Activated CD4-positive, alpha-beta T cell treated with anti-CD3 and anti-CD28 coated beads, Interleukin-2, amount 10 ng/mL, durations not matched to agents 7 days and 5 days (primary cell): ENCODE data around the gene SMC3. TPM values are rescaled to one million over a fixed set of nuclear protein-coding genes. Genes with fewer than 3 reads are reported as not detected.

Experiments used
- CTCF ChIA-PET: fragments of 350-600 bp; sonication (Branson Sonifier 250); formaldehyde crosslinking; loops from one replicate; lab custom pipeline; 2021; ENCODE audit warnings: antibody characterized with exemption; lab: Charles Lee
- POLR2A ChIA-PET: fragments of 350-600 bp; sonication (Branson Sonifier 250); formaldehyde crosslinking; loops from one replicate; lab custom pipeline; 2021; ENCODE audit warnings: antibody characterized with exemption; lab: Charles Lee
- DNase-seq: peaks from one replicate; pipeline ENCODE4 v3.0.0-alpha.2; 2020
- H3K27ac Mint-ChIP-seq: one replicate; pipeline ENCODE4 v1.8.0; 2021; ENCODE audit warnings: mild to moderate bottlenecking, moderate library complexity, mixed read lengths
- H3K27me3 Mint-ChIP-seq: one replicate; pipeline ENCODE4 v1.8.0; 2021; ENCODE audit warnings: mixed read lengths
- H3K36me3 Mint-ChIP-seq: one replicate; pipeline ENCODE4 v1.8.0; 2021; ENCODE audit warnings: low read depth, mixed read lengths
- H3K4me1 Mint-ChIP-seq: one replicate; pipeline ENCODE4 v1.8.0; 2021; ENCODE audit warnings: mixed read lengths
- H3K4me3 Mint-ChIP-seq: one replicate; pipeline ENCODE4 v1.8.0; 2021; ENCODE audit warnings: mild to moderate bottlenecking, moderate library complexity, mixed read lengths
- H3K9me3 Mint-ChIP-seq: one replicate; pipeline ENCODE4 v1.8.0; 2021; ENCODE audit warnings: mixed read lengths
- total RNA-seq, 2 experiments: library from RNA; stranded (reverse); gene quantifications; one replicate each; pipeline ENCODE4 v1.2.3, GENCODE V29; 2021

The SMC3 gene
- total RNA-seq, 2 experiments from 2014 or later: 78.7 to 82.6 TPM

- H3K27ac Mint-ChIP-seq: no peak overlapping the region
- no peaks in the 10 kb centered on the region for H3K36me3 Mint-ChIP-seq
- H3K9me3 Mint-ChIP-seq: no peaks in the 10 kb centered on the region
- POLR2A ChIA-PET: no interaction called here
- H3K4me1 Mint-ChIP-seq: peaks cover 8% of the 10 kb centered on the region
- CTCF ChIA-PET: interaction anchor here (0.5 to 4.6 kb wide), 17 partner anchors 9 to 254 kb away, joined by 3 to 33 read pairs (median 4); no protein-coding TSS in a partner anchor
- no peak overlapping the region for H3K4me3 Mint-ChIP-seq
- DNase-seq: peak; percentile 42
- H3K27me3 Mint-ChIP-seq: peaks cover 26% of the 10 kb centered on the region
These were observed 20.2 kb upstream of the SMC3 start for GRCh38 chr10:110547139-110547761.

GRCh38 chr10:110548002-110548401 lies 19.5 kb upstream of the SMC3 start:
- no peak for DNase-seq
- Mint-ChIP-seq H3K4me3 (no peak overlapping the region), H3K4me1 (peaks cover 8% of the 10 kb centered on the region), H3K27ac (no peak overlapping the region), H3K9me3 (no peaks in the 10 kb centered on the region), H3K27me3 (peaks cover 26% of the 10 kb centered on the region), H3K36me3 (no peaks in the 10 kb centered on the region)
- ChIA-PET POLR2A (no interaction called here), CTCF (interaction anchor here (0.8 to 4.6 kb wide), 11 partner anchors 10 to 242 kb away, joined by 3 to 33 read pairs (median 4); no protein-coding TSS in a partner anchor)

GRCh38 chr10:110549211-110549610 lies 18.3 kb upstream of the SMC3 start:
- Mint-ChIP-seq H3K4me1 (peaks cover 8% of the 10 kb centered on the region), H3K36me3 (no peaks in the 10 kb centered on the region), H3K9me3 (no peaks in the 10 kb centered on the region), H3K27ac (no peak overlapping the region), H3K27me3 (peaks cover 32% of the 10 kb centered on the region), H3K4me3 (no peak overlapping the region)
- ChIA-PET POLR2A (no interaction called here), CTCF (interaction anchor here (1.3 to 2.0 kb wide), 9 partner anchors 9 to 236 kb away, joined by 3 to 7 read pairs (median 4); no protein-coding TSS in a partner anchor)
- no peak for DNase-seq

- ChIA-PET POLR2A (no interaction called here), CTCF (no interaction called here)
- no peak for DNase-seq
These were observed 13.6 kb upstream of the SMC3 start for GRCh38 chr10:110553905-110554304.

GRCh38 chr10:110556296-110556695 lies 11.2 kb upstream of the SMC3 start:
- H3K36me3 Mint-ChIP-seq: no peaks in the 10 kb centered on the region
- CTCF ChIA-PET: no interaction called here
- H3K4me3 Mint-ChIP-seq: no peak overlapping the region

More at GRCh38 chr10:110553905-110554304, 13.6 kb upstream of the SMC3 start:
- H3K4me1 Mint-ChIP-seq: peaks cover 7% of the 10 kb centered on the region
- H3K9me3 Mint-ChIP-seq: no peaks in the 10 kb centered on the region
- H3K36me3 Mint-ChIP-seq: no peaks in the 10 kb centered on the region
- no peak overlapping the region for H3K27ac Mint-ChIP-seq
- peaks cover 47% of the 10 kb centered on the region for H3K27me3 Mint-ChIP-seq
- H3K4me3 Mint-ChIP-seq: no peak overlapping the region

GRCh38 chr10:110556969-110557601 lies 10.4 kb upstream of the SMC3 start:
- H3K36me3 Mint-ChIP-seq: no peaks in the 10 kb centered on the region
- DNase-seq: peak; percentile 80
- H3K27me3 Mint-ChIP-seq: peaks cover 38% of the 10 kb centered on the region
- no peak overlapping the region for H3K27ac Mint-ChIP-seq
- H3K9me3 Mint-ChIP-seq: no peaks in the 10 kb centered on the region
- POLR2A ChIA-PET: no interaction called here
- no peak overlapping the region for H3K4me3 Mint-ChIP-seq
- H3K4me1 Mint-ChIP-seq: peaks cover 7% of the 10 kb centered on the region
- CTCF ChIA-PET: interaction anchor here (0.8 to 1.5 kb wide), 3 partner anchors 9 to 14 kb away, joined by 3 to 6 read pairs (median 4); no protein-coding TSS in a partner anchor

More at GRCh38 chr10:110556296-110556695, 11.2 kb upstream of the SMC3 start:
- DNase-seq: no peak
- Mint-ChIP-seq H3K27me3 (peaks cover 44% of the 10 kb centered on the region), H3K4me1 (peaks cover 7% of the 10 kb centered on the region), H3K27ac (no peak overlapping the region), H3K9me3 (no peaks in the 10 kb centered on the region)
- POLR2A ChIA-PET: no interaction called here

GRCh38 chr10:110558041-110558440 lies 9.5 kb upstream of the SMC3 start:
- POLR2A ChIA-PET: interaction anchor here (0.6 kb wide), 1 partner anchor 74 kb away, joined by 6 read pairs; no protein-coding TSS in a partner anchor
- Mint-ChIP-seq H3K27ac (no peak overlapping the region), H3K27me3 (peaks cover 38% of the 10 kb centered on the region), H3K4me3 (no peak overlapping the region), H3K9me3 (no peaks in the 10 kb centered on the region), H3K36me3 (no peaks in the 10 kb centered on the region), H3K4me1 (peaks cover 7% of the 10 kb centered on the region)
- CTCF ChIA-PET: interaction anchor here (0.7 to 1.5 kb wide), 4 partner anchors 9 to 229 kb away, joined by 3 to 6 read pairs (median 4); no protein-coding TSS in a partner anchor
- no peak for DNase-seq

GRCh38 chr10:110560012-110560411 lies 7.5 kb upstream of the SMC3 start:
- H3K36me3 Mint-ChIP-seq: no peaks in the 10 kb centered on the region
- ChIA-PET CTCF (interaction anchor here (0.6 to 2.4 kb wide), 5 partner anchors 8 to 352 kb away, joined by 3 to 7 read pairs (median 3); no protein-coding TSS in a partner anchor), POLR2A (no interaction called here)
- H3K9me3 Mint-ChIP-seq: no peaks in the 10 kb centered on the region
- H3K27ac Mint-ChIP-seq: no peak overlapping the region
- peaks cover 7% of the 10 kb centered on the region for H3K4me1 Mint-ChIP-seq
- H3K4me3 Mint-ChIP-seq: no peak overlapping the region
- no peak for DNase-seq
- H3K27me3 Mint-ChIP-seq: peaks cover 41% of the 10 kb centered on the region

GRCh38 chr10:110561292-110561691 lies 6.2 kb upstream of the SMC3 start:
- POLR2A ChIA-PET: no interaction called here
- peaks cover 34% of the 10 kb centered on the region for H3K27me3 Mint-ChIP-seq

GRCh38 chr10:110562348-110562747 lies 5.1 kb upstream of the SMC3 start:
- Mint-ChIP-seq H3K4me3 (no peak overlapping the region), H3K27ac (no peak overlapping the region), H3K27me3 (peaks cover 32% of the 10 kb centered on the region), H3K4me1 (peaks cover 10% of the 10 kb centered on the region), H3K9me3 (no peaks in the 10 kb centered on the region), H3K36me3 (no peaks in the 10 kb centered on the region)
- DNase-seq: no peak
- CTCF ChIA-PET: interaction anchor here (0.6 to 2.1 kb wide), 5 partner anchors 11 to 60 kb away, joined by 3 to 6 read pairs (median 4); no protein-coding TSS in a partner anchor
- POLR2A ChIA-PET: no interaction called here

More at GRCh38 chr10:110561292-110561691, 6.2 kb upstream of the SMC3 start:
- peaks cover 7% of the 10 kb centered on the region for H3K4me1 Mint-ChIP-seq
- no peak overlapping the region for H3K27ac Mint-ChIP-seq
- no peaks in the 10 kb centered on the region for H3K9me3 Mint-ChIP-seq
- H3K36me3 Mint-ChIP-seq: no peaks in the 10 kb centered on the region
- CTCF ChIA-PET: interaction anchor here (2.1 kb wide), 1 partner anchor 13 kb away, joined by 6 read pairs; no protein-coding TSS in a partner anchor
- DNase-seq: no peak
- no peak overlapping the region for H3K4me3 Mint-ChIP-seq

- Mint-ChIP-seq H3K4me1 (peaks cover 9% of the 10 kb centered on the region), H3K36me3 (no peaks in the 10 kb centered on the region), H3K27ac (no peak overlapping the region), H3K27me3 (peaks cover 31% of the 10 kb centered on the region), H3K4me3 (no peak overlapping the region), H3K9me3 (no peaks in the 10 kb centered on the region)
- ChIA-PET POLR2A (no interaction called here), CTCF (interaction anchor here (0.6 to 2.1 kb wide), 5 partner anchors 12 to 44 kb away, joined by 3 to 6 read pairs (median 4); no protein-coding TSS in a partner anchor)
- no peak for DNase-seq
These were observed 4.4 kb upstream of the SMC3 start for GRCh38 chr10:110563132-110563531.

- Mint-ChIP-seq H3K36me3 (peaks cover 22% of the 10 kb centered on the region), H3K9me3 (no peaks in the 10 kb centered on the region), H3K4me3 (peak overlapping the region; percentile 89), H3K27ac (peak overlapping the region; percentile 99), H3K27me3 (peaks cover 14% of the 10 kb centered on the region), H3K4me1 (peaks cover 36% of the 10 kb centered on the region)
- DNase-seq: no peak
- POLR2A ChIA-PET: interaction anchor here (0.6 kb wide), 1 partner anchor 21 kb away, joined by 3 read pairs; no protein-coding TSS in a partner anchor
- CTCF ChIA-PET: interaction anchor here (1.3 to 1.7 kb wide), 3 partner anchors 9 to 260 kb away, joined by 3 to 6 read pairs (median 4); no protein-coding TSS in a partner anchor
These were observed 859 bp upstream of the SMC3 start for GRCh38 chr10:110566472-110567200.
